ENCODE results near the gene UBXN2A. TPM values are rescaled to one million over a fixed set of nuclear protein-coding genes. Genes with fewer than 3 reads are reported as not detected.

UBXN2A gene
- total and polyA plus RNA-seq, 2 of the 8 experiments (the other 6 are each of a cell fraction or from before 2014, with no cell fraction given) = 3.6 to 20.4 TPM

DNA sequence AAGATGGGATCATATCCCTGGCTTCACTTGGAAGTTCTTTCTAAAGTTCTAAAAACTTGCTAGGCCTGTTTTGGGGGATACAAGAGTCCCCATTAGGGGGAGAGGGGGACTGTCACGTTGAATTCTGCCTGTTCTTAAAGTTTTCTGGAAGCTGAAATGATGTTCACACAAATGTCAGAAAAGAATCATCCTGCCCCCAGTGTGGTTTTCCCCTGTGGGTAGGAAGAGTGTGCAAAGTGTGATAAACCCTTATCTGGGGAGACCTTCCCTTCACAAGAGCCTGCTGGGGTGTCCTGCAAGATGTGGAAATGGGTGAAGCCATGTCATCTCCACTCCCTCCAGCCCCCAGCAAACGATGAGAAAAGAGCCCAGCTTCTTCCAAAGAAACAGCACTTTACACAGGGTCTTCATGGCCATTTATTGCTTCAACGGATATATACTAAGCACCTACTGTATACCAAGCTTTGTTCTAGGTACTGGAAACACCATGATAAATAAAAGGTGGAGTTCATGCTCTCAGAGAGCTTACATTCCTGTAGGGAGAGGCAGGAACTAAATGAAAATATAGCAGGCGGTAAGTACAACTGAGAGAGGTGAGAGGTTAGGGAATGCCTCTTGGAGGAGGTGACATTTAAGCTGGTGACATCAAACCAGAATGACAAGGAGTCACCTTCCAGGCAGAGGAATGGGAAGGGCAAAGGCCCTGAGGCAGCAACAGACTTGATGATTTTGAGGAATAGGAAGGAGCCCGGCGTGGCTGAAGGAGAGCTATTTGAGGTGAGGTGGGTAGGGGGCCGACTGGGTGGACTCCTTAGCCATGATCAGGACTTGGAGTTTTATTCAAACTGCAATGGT lies 71.2 kb downstream of the UBXN2A start (continued):
- TF ChIP-seq, protein P1, sequence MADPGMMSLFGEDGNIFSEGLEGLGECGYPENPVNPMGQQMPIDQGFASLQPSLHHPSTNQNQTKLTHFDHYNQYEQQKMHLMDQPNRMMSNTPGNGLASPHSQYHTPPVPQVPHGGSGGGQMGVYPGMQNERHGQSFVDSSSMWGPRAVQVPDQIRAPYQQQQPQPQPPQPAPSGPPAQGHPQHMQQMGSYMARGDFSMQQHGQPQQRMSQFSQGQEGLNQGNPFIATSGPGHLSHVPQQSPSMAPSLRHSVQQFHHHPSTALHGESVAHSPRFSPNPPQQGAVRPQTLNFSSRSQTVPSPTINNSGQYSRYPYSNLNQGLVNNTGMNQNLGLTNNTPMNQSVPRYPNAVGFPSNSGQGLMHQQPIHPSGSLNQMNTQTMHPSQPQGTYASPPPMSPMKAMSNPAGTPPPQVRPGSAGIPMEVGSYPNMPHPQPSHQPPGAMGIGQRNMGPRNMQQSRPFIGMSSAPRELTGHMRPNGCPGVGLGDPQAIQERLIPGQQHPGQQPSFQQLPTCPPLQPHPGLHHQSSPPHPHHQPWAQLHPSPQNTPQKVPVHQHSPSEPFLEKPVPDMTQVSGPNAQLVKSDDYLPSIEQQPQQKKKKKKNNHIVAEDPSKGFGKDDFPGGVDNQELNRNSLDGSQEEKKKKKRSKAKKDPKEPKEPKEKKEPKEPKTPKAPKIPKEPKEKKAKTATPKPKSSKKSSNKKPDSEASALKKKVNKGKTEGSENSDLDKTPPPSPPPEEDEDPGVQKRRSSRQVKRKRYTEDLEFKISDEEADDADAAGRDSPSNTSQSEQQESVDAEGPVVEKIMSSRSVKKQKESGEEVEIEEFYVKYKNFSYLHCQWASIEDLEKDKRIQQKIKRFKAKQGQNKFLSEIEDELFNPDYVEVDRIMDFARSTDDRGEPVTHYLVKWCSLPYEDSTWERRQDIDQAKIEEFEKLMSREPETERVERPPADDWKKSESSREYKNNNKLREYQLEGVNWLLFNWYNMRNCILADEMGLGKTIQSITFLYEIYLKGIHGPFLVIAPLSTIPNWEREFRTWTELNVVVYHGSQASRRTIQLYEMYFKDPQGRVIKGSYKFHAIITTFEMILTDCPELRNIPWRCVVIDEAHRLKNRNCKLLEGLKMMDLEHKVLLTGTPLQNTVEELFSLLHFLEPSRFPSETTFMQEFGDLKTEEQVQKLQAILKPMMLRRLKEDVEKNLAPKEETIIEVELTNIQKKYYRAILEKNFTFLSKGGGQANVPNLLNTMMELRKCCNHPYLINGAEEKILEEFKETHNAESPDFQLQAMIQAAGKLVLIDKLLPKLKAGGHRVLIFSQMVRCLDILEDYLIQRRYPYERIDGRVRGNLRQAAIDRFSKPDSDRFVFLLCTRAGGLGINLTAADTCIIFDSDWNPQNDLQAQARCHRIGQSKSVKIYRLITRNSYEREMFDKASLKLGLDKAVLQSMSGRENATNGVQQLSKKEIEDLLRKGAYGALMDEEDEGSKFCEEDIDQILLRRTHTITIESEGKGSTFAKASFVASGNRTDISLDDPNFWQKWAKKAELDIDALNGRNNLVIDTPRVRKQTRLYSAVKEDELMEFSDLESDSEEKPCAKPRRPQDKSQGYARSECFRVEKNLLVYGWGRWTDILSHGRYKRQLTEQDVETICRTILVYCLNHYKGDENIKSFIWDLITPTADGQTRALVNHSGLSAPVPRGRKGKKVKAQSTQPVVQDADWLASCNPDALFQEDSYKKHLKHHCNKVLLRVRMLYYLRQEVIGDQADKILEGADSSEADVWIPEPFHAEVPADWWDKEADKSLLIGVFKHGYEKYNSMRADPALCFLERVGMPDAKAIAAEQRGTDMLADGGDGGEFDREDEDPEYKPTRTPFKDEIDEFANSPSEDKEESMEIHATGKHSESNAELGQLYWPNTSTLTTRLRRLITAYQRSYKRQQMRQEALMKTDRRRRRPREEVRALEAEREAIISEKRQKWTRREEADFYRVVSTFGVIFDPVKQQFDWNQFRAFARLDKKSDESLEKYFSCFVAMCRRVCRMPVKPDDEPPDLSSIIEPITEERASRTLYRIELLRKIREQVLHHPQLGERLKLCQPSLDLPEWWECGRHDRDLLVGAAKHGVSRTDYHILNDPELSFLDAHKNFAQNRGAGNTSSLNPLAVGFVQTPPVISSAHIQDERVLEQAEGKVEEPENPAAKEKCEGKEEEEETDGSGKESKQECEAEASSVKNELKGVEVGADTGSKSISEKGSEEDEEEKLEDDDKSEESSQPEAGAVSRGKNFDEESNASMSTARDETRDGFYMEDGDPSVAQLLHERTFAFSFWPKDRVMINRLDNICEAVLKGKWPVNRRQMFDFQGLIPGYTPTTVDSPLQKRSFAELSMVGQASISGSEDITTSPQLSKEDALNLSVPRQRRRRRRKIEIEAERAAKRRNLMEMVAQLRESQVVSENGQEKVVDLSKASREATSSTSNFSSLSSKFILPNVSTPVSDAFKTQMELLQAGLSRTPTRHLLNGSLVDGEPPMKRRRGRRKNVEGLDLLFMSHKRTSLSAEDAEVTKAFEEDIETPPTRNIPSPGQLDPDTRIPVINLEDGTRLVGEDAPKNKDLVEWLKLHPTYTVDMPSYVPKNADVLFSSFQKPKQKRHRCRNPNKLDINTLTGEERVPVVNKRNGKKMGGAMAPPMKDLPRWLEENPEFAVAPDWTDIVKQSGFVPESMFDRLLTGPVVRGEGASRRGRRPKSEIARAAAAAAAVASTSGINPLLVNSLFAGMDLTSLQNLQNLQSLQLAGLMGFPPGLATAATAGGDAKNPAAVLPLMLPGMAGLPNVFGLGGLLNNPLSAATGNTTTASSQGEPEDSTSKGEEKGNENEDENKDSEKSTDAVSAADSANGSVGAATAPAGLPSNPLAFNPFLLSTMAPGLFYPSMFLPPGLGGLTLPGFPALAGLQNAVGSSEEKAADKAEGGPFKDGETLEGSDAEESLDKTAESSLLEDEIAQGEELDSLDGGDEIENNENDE (IDR thresholded peaks at IDR 0.05; ENCODE audit: insufficient replicate concordance, low read length) = no peak
- TF ChIP-seq, protein P2, sequence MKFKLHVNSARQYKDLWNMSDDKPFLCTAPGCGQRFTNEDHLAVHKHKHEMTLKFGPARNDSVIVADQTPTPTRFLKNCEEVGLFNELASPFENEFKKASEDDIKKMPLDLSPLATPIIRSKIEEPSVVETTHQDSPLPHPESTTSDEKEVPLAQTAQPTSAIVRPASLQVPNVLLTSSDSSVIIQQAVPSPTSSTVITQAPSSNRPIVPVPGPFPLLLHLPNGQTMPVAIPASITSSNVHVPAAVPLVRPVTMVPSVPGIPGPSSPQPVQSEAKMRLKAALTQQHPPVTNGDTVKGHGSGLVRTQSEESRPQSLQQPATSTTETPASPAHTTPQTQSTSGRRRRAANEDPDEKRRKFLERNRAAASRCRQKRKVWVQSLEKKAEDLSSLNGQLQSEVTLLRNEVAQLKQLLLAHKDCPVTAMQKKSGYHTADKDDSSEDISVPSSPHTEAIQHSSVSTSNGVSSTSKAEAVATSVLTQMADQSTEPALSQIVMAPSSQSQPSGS (IDR thresholded peaks at IDR 0.05; ENCODE audit: low read length) = no peak
- TF ChIP-seq SP2 (IDR thresholded peaks at IDR 0.05; ENCODE audit: low read length) (no peak), EGR1 (IDR thresholded peaks at IDR 0.05; ENCODE audit: borderline replicate concordance, low read depth, low read length) (no peak), YY1 (IDR thresholded peaks at IDR 0.05; ENCODE audit: low read depth, low read length) (no peak), RNF2 (IDR thresholded peaks at IDR 0.05; ENCODE audit: borderline replicate concordance, low read depth, low read length, missing control alignments, poor library complexity, severe bottlenecking) (no peak), NRF1 (IDR thresholded peaks at IDR 0.05; ENCODE audit: low read depth, low read length) (no peak), HDAC6 (IDR thresholded peaks at IDR 0.05; ENCODE audit: low read depth, low read length) (no peak)

Measured in H1 (cell line).